Panc1 (cell line): Measurements from ENCODE around the gene WWTR1.

Source experiments
- TCF7L2 ChIP-seq: IDR thresholded peaks from 2 replicates; pipeline ENCODE4 v1.6.1; 2011; ENCODE audit warnings: mild to moderate bottlenecking, low read depth, low read length, inconsistent platforms
- TF ChIP-seq, protein P1 (sequence below): fragments of 450-650 bp; IDR thresholded peaks from 2 replicates; pipeline ENCODE4 v1.5.1; 2017; ENCODE audit warnings: mild to moderate bottlenecking
- TF ChIP-seq, protein P2 (sequence below), 2 experiments: IDR thresholded peaks; 2 replicates each; pipeline ENCODE4 v1.6.1; 2011 to 2012; ENCODE audit warnings: low read depth in 2 of 2, control low read depth in 1 of 2, low read length in 1 of 2, mild to moderate bottlenecking in 1 of 2, moderate library complexity in 1 of 2; ENCODE audit not compliant: insufficient read depth in 1 of 2

DNA sequence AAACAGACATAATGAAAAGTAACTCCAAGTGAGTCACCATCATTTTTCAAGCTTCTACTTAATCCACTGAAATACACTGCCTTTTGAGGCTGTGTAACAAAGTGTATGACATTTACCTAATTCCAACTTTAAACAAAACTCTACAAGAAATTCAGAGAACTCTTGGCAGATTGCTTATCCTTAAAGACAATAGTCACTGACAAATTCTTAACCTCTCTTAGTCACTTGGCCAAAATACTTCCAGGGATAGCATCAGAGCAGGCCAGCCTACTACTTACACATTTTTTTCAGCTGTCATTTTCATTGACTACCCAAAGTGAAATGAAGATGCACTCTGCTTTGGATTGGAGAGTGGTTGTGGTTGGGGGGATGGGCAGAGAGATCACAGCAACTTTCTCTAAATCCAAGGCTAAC is 3.6 kb downstream of the WWTR1 start:
- TF ChIP-seq, protein P1, sequence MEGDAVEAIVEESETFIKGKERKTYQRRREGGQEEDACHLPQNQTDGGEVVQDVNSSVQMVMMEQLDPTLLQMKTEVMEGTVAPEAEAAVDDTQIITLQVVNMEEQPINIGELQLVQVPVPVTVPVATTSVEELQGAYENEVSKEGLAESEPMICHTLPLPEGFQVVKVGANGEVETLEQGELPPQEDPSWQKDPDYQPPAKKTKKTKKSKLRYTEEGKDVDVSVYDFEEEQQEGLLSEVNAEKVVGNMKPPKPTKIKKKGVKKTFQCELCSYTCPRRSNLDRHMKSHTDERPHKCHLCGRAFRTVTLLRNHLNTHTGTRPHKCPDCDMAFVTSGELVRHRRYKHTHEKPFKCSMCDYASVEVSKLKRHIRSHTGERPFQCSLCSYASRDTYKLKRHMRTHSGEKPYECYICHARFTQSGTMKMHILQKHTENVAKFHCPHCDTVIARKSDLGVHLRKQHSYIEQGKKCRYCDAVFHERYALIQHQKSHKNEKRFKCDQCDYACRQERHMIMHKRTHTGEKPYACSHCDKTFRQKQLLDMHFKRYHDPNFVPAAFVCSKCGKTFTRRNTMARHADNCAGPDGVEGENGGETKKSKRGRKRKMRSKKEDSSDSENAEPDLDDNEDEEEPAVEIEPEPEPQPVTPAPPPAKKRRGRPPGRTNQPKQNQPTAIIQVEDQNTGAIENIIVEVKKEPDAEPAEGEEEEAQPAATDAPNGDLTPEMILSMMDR = no peak
- no peak for TF ChIP-seq TCF7L2
- TF ChIP-seq, protein P2, sequence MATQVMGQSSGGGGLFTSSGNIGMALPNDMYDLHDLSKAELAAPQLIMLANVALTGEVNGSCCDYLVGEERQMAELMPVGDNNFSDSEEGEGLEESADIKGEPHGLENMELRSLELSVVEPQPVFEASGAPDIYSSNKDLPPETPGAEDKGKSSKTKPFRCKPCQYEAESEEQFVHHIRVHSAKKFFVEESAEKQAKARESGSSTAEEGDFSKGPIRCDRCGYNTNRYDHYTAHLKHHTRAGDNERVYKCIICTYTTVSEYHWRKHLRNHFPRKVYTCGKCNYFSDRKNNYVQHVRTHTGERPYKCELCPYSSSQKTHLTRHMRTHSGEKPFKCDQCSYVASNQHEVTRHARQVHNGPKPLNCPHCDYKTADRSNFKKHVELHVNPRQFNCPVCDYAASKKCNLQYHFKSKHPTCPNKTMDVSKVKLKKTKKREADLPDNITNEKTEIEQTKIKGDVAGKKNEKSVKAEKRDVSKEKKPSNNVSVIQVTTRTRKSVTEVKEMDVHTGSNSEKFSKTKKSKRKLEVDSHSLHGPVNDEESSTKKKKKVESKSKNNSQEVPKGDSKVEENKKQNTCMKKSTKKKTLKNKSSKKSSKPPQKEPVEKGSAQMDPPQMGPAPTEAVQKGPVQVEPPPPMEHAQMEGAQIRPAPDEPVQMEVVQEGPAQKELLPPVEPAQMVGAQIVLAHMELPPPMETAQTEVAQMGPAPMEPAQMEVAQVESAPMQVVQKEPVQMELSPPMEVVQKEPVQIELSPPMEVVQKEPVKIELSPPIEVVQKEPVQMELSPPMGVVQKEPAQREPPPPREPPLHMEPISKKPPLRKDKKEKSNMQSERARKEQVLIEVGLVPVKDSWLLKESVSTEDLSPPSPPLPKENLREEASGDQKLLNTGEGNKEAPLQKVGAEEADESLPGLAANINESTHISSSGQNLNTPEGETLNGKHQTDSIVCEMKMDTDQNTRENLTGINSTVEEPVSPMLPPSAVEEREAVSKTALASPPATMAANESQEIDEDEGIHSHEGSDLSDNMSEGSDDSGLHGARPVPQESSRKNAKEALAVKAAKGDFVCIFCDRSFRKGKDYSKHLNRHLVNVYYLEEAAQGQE (IDR thresholded peaks at IDR 0.05; ENCODE audit: insufficient read depth in 1 of 2, low read depth in 2 of 2, low read length in 1 of 2) = no peak
